ENCODE measurements around the gene KCNIP1. TPM values are rescaled to one million over a fixed set of nuclear protein-coding genes. Genes with fewer than 3 reads are reported as not detected.

The KCNIP1 gene
- total RNA-seq, 1 donor: not detected

DNA sequence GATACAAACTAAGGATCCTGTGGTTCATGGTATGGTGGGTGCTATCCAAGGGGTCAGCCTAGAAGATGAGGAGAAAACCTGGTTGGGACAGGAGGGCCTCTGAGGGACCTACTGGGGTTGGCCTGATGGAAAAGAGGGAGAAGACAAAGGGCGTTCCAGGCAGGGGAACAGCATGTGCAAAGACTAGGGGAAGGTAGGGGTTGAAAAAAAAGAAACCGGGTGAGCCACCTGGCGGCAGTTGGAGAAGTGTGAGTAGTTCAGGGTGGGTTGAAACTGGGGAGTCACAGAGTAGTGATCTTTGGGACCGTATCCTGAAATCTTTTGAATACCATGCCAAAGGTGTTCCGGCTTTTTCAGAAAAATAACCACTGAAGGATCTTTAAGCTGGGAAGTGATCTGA is 271.0 kb downstream of the KCNIP1 start:
- H3K9me3 ChIP-seq (ENCODE audit: low read depth, low read length): no peaks in the 10 kb centered on the region
- no peak overlapping the region for H3K4me3 ChIP-seq (ENCODE audit: insufficient read depth, low read length)
- DNase-seq (ENCODE audit: insufficient read length, low spot score, missing footprints): no peak
- no peaks in the 10 kb centered on the region for H3K27me3 ChIP-seq (ENCODE audit: insufficient read depth, low read length)
- H3K36me3 ChIP-seq (ENCODE audit: insufficient read depth, low read length): no peaks in the 10 kb centered on the region
- no peaks in the 10 kb centered on the region for H4K20me1 ChIP-seq (ENCODE audit: insufficient read depth, low read length)
- H3K4me2 ChIP-seq (ENCODE audit: insufficient read depth, low read length): no peak overlapping the region
- no peaks in the 10 kb centered on the region for H3K79me2 ChIP-seq (ENCODE audit: insufficient read depth, low read length)
- no peaks in the 10 kb centered on the region for H3K4me1 ChIP-seq (ENCODE audit: insufficient read depth, low read length)
- TF ChIP-seq, protein P1, sequence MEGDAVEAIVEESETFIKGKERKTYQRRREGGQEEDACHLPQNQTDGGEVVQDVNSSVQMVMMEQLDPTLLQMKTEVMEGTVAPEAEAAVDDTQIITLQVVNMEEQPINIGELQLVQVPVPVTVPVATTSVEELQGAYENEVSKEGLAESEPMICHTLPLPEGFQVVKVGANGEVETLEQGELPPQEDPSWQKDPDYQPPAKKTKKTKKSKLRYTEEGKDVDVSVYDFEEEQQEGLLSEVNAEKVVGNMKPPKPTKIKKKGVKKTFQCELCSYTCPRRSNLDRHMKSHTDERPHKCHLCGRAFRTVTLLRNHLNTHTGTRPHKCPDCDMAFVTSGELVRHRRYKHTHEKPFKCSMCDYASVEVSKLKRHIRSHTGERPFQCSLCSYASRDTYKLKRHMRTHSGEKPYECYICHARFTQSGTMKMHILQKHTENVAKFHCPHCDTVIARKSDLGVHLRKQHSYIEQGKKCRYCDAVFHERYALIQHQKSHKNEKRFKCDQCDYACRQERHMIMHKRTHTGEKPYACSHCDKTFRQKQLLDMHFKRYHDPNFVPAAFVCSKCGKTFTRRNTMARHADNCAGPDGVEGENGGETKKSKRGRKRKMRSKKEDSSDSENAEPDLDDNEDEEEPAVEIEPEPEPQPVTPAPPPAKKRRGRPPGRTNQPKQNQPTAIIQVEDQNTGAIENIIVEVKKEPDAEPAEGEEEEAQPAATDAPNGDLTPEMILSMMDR (IDR thresholded peaks at IDR 0.05; ENCODE audit: extremely low read depth, low read depth, low read length): no peak
- no peak overlapping the region for H2AFZ ChIP-seq (ENCODE audit: low read length)
- H3K27ac ChIP-seq (ENCODE audit: low read depth, low read length): no peak overlapping the region

GRCh38 chr5:170781946-170782345 is 278.1 kb downstream of the KCNIP1 start:
- Histone ChIP-seq H3K4me1 (ENCODE audit: insufficient read depth, low read length) (no peaks in the 10 kb centered on the region), H3K4me2 (ENCODE audit: insufficient read depth, low read length) (no peak overlapping the region), H3K4me3 (ENCODE audit: insufficient read depth, low read length) (no peak overlapping the region), H3K79me2 (ENCODE audit: insufficient read depth, low read length) (no peaks in the 10 kb centered on the region), H4K20me1 (ENCODE audit: insufficient read depth, low read length) (no peaks in the 10 kb centered on the region), H3K27ac (ENCODE audit: low read depth, low read length) (no peak overlapping the region), H3K36me3 (ENCODE audit: insufficient read depth, low read length) (no peaks in the 10 kb centered on the region), H3K27me3 (ENCODE audit: insufficient read depth, low read length) (no peaks in the 10 kb centered on the region), H2AFZ (ENCODE audit: low read length) (no peak overlapping the region), H3K9me3 (ENCODE audit: low read depth, low read length) (no peaks in the 10 kb centered on the region)
- DNase-seq (ENCODE audit: insufficient read length, low spot score, missing footprints): no peak
- TF ChIP-seq, protein P1 (IDR thresholded peaks at IDR 0.05; ENCODE audit: extremely low read depth, low read depth, low read length): no peak

DNA sequence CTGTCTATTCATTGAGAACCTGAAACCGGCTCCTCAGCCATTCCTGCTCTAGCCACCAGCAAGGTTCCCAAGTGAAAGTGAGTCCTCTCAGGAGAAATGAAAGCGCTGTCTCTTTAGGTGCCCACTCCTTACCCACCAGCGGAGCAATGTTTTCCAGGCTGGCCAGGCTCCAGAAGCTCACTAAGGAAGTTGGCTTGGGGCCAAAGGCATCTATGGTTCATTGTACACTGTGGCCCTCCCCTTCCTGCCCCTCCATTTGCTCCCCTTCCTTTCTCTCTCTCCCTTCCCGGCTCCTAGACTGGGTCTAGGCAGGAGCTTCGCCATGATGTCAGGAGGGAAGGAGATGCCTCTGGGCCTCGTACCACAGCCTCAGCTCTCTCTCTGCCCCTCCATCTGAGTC is 278.6 kb downstream of the KCNIP1 start:
- Histone ChIP-seq H4K20me1 (ENCODE audit: insufficient read depth, low read length) (no peaks in the 10 kb centered on the region), H3K9me3 (ENCODE audit: low read depth, low read length) (no peaks in the 10 kb centered on the region), H3K36me3 (ENCODE audit: insufficient read depth, low read length) (no peaks in the 10 kb centered on the region), H3K4me2 (ENCODE audit: insufficient read depth, low read length) (no peak overlapping the region), H3K4me1 (ENCODE audit: insufficient read depth, low read length) (no peaks in the 10 kb centered on the region), H2AFZ (ENCODE audit: low read length) (no peak overlapping the region), H3K27me3 (ENCODE audit: insufficient read depth, low read length) (no peaks in the 10 kb centered on the region), H3K27ac (ENCODE audit: low read depth, low read length) (no peak overlapping the region), H3K79me2 (ENCODE audit: insufficient read depth, low read length) (no peaks in the 10 kb centered on the region), H3K4me3 (ENCODE audit: insufficient read depth, low read length) (no peak overlapping the region)
- TF ChIP-seq, protein P1 (IDR thresholded peaks at IDR 0.05; ENCODE audit: extremely low read depth, low read depth, low read length): no peak
- no peak for DNase-seq (ENCODE audit: insufficient read length, low spot score, missing footprints)

DNA sequence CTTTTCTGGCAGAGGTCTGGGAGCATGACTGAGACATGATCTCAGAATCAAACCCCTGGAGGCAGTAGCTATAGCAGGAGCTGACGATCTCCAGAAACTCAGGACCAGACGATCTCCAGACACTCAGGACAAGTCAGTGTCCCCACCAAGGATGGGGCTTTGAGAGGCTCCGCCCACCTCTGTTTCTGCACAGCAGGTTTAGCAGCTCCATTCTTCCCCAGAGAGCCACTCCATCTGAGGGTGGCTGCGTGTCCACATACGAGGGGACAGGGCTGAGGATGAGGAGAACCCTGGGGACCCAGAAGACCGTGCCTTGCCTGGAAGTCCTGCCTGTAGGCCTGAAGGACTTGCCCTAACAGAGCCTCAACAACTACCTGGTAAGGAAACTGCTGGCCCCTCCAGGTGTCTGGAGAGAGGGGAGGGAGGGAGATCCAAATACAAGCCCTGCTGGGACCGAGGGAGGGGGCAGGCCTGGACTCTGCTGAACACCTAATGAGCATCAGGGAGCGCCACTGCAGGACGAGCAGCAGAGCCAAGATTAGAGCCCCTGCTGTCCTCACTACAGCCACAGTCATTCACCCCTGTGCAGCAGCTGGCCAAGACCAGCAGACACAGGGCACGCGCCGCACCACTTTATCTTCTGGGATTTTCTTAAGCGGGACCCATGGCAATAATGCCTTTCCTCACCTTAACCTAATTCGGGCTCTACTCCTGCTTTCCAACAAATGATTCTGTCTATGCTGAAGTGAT is 279.9 kb downstream of the KCNIP1 start, which contains the start of gene GABRP:
TSS of gene GABRP (plus strand) at position 228 of the 750 bp plus-strand sequence. CDS start 4,891 bp downstream, outside the sequence.
- TF ChIP-seq, protein P1 (IDR thresholded peaks at IDR 0.05; ENCODE audit: extremely low read depth, low read depth, low read length): no peak
- Histone ChIP-seq H3K79me2 (ENCODE audit: insufficient read depth, low read length) (no peaks in the 10 kb centered on the region), H3K9me3 (ENCODE audit: low read depth, low read length) (no peaks in the 10 kb centered on the region)

More for the DNA sequence above, 279.9 kb downstream of the KCNIP1 start, which contains the start of gene GABRP:
- Histone ChIP-seq H3K27me3 (ENCODE audit: insufficient read depth, low read length) (no peaks in the 10 kb centered on the region), H3K4me1 (ENCODE audit: insufficient read depth, low read length) (no peaks in the 10 kb centered on the region), H3K27ac (ENCODE audit: low read depth, low read length) (no peak within 1 kb of the TSS), H2AFZ (ENCODE audit: low read length) (no peak within 1 kb of the TSS), H3K4me2 (ENCODE audit: insufficient read depth, low read length) (no peak within 1 kb of the TSS), H3K4me3 (ENCODE audit: insufficient read depth, low read length) (no peak within 1 kb of the TSS), H3K36me3 (ENCODE audit: insufficient read depth, low read length) (no peaks in the 10 kb centered on the region), H4K20me1 (ENCODE audit: insufficient read depth, low read length) (no peaks in the 10 kb centered on the region)
- DNase-seq (ENCODE audit: insufficient read length, low spot score, missing footprints): no peak

All from osteoblast (primary cell).